ENCODE results near the gene CAPN15. TPM values are rescaled to one million over a fixed set of nuclear protein-coding genes. Genes with fewer than 3 reads are reported as not detected.
A peak's percentile ranks its signal among the peaks of the same experiment; 100 is the strongest.
"Not testable (repeated sequence)": the region's sequence is repeated elsewhere in the genome, so short reads cannot be mapped to it uniquely, and the experiment has no call there.

CAPN15 gene
- total RNA-seq, 1 donor from 2014 or later = 31.6 TPM

- DNase-seq (ENCODE audit: low spot score) (no peak), ATAC-seq (no peak)
These were observed 21.9 kb upstream of the CAPN15 start for GRCh38 chr16:505479-506245.

GRCh38 chr16:506246-506546 lies 21.3 kb upstream of the CAPN15 start:
- ATAC-seq (no peak), DNase-seq (ENCODE audit: low spot score) (no peak)

- ATAC-seq = peak; percentile 35
- DNase-seq (ENCODE audit: low spot score) = not testable (repeated sequence)
These were observed 20.0 kb upstream of the CAPN15 start for GRCh38 chr16:507527-507926.

GRCh38 chr16:507996-508395 lies 19.5 kb upstream of the CAPN15 start:
- ATAC-seq (peak; percentile 17), DNase-seq (ENCODE audit: low spot score) (no peak)

- DNase-seq (ENCODE audit: low spot score) = peak; percentile 75
- ATAC-seq = peak; percentile 77
These were observed 18.4 kb upstream of the CAPN15 start for GRCh38 chr16:508884-509736.

- no peak for DNase-seq (ENCODE audit: low spot score)
- no peak for ATAC-seq
These were observed 17.3 kb upstream of the CAPN15 start for GRCh38 chr16:510066-510825.

GRCh38 chr16:512802-513201 lies 14.7 kb upstream of the CAPN15 start:
- ATAC-seq (no peak), DNase-seq (ENCODE audit: low spot score) (no peak)

- no peak for ATAC-seq
- no peak for DNase-seq (ENCODE audit: low spot score)
These were observed 13.6 kb upstream of the CAPN15 start for GRCh38 chr16:513950-514349.

GRCh38 chr16:515175-515938 lies 12.2 kb upstream of the CAPN15 start:
- DNase-seq (ENCODE audit: low spot score) (no peak), ATAC-seq (no peak)

GRCh38 chr16:515939-516226 lies 11.6 kb upstream of the CAPN15 start:
- DNase-seq (ENCODE audit: low spot score) (no peak), ATAC-seq (no peak)

GRCh38 chr16:516301-516700 lies 11.2 kb upstream of the CAPN15 start:
- no peak for DNase-seq (ENCODE audit: low spot score)
- no peak for ATAC-seq

GRCh38 chr16:518858-519257 lies 8.7 kb upstream of the CAPN15 start:
- no peak for DNase-seq (ENCODE audit: low spot score)
- ATAC-seq = peak; percentile 3

- no peak for DNase-seq (ENCODE audit: low spot score)
These were observed 8.1 kb upstream of the CAPN15 start for GRCh38 chr16:519425-519824.

GRCh38 chr16:519841-520687 lies 7.4 kb upstream of the CAPN15 start:
- DNase-seq (ENCODE audit: low spot score) (no peak), ATAC-seq (no peak)

More at GRCh38 chr16:519425-519824, 8.1 kb upstream of the CAPN15 start:
- no peak for ATAC-seq

- DNase-seq (ENCODE audit: low spot score) (no peak), ATAC-seq (no peak)
These were observed 6.7 kb upstream of the CAPN15 start for GRCh38 chr16:520847-521246.

GRCh38 chr16:521381-522210 lies 5.9 kb upstream of the CAPN15 start:
- DNase-seq (ENCODE audit: low spot score) (no peak), ATAC-seq (no peak)

- no peak for ATAC-seq
- no peak for DNase-seq (ENCODE audit: low spot score)
These were observed 5.0 kb upstream of the CAPN15 start for GRCh38 chr16:522320-523096.

- ATAC-seq (no peak), DNase-seq (ENCODE audit: low spot score) (no peak)
These were observed 4.3 kb upstream of the CAPN15 start for GRCh38 chr16:523097-523741.

Data from left lobe of liver (tissue), 2 donors.